ENCODE data around the gene UCHL1. TPM values are rescaled to one million over a fixed set of nuclear protein-coding genes. Genes with fewer than 3 reads are reported as not detected.
A peak's percentile ranks its signal among the peaks of the same experiment; 100 is the strongest.

UCHL1 gene
- total RNA-seq (under 1 TPM; 0.75 to 0.83 TPM), polyA plus RNA-seq (not detected)

DNA sequence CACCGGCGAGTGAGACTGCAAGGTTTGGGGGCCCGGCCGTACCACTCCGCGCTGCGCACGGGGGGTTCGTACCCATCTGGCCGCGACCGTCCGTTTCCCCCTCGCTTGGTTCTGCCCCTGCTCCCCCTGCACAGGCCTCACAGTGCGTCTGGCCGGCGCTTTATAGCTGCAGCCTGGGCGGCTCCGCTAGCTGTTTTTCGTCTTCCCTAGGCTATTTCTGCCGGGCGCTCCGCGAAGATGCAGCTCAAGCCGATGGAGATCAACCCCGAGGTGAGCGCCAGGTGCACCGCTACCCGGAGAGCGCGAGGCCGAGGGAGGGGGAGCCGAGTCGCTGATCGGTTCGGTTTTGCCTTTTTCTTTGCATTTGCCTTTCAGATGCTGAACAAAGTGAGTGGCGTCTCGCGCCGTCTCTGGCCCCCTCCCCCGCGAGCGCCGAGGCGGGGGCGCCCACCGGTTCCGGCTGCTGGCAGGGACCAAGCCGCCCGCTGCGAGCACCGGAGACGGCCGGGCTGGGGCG, at the start of gene UCHL1:
TSS of gene UCHL1 (plus strand) at position 189 of the 517 bp plus-strand sequence. CDS start at position 238, 49 bp downstream.
- peaks cover 0 to 4% (median 3%) of the 10 kb centered on the region in 5 donors for H3K9me3 Mint-ChIP-seq
- peaks cover 23 to 43% of the 10 kb centered on the region in 2 donors for H3K27me3 Mint-ChIP-seq
- no peaks in the 10 kb centered on the region for H3K36me3 ChIP-seq (ENCODE audit: insufficient read depth, low read length)
- peaks cover 0 to 3% (median 2%) of the 10 kb centered on the region in 3 donors for H3K36me3 Mint-ChIP-seq
- no peak for DNase-seq
- CTCF ChIA-PET = no interaction called here
- peak within 1 kb of the TSS in 2 of 8 donors; percentile 67 to 87 for H3K27ac Mint-ChIP-seq
- no peaks in the 10 kb centered on the region for H3K27me3 ChIP-seq (ENCODE audit: insufficient read depth, low read length, poor library complexity, severe bottlenecking)
- no peaks in the 10 kb centered on the region for H3K4me1 ChIP-seq (ENCODE audit: insufficient read depth, low read length)
- POLR2A ChIA-PET = no interaction called here
- no peak within 1 kb of the TSS for H3K27ac ChIP-seq (ENCODE audit: low read depth, low read length)
- peak within 1 kb of the TSS in 5 of 7 donors; percentile 38 to 61 (median 59) for H3K4me3 Mint-ChIP-seq
- H3K4me3 ChIP-seq (ENCODE audit: low read length) = no peak within 1 kb of the TSS
- peaks cover 6 to 16% (median 11%) of the 10 kb centered on the region in 3 donors for H3K4me1 Mint-ChIP-seq
- no peaks in the 10 kb centered on the region for H3K9me3 ChIP-seq (ENCODE audit: low read length)

- ChIA-PET CTCF (interaction anchor here (0.9 kb wide), 1 partner anchor 9 kb away, joined by 3 read pairs; no protein-coding TSS in a partner anchor), POLR2A (no interaction called here)
- Mint-ChIP-seq H3K4me3 (no peak overlapping the region), H3K4me1 (no peaks in the 10 kb centered on the region), H3K27ac (no peak overlapping the region), H3K9me3 (peaks cover 0 to 6% (median 1%) of the 10 kb centered on the region in 5 donors), H3K36me3 (peaks cover 0 to 1% (median 0%) of the 10 kb centered on the region in 3 donors), H3K27me3 (peaks cover 6 to 19% of the 10 kb centered on the region in 2 donors)
- no peaks in the 10 kb centered on the region for H3K9me3 ChIP-seq (ENCODE audit: low read length)
- no peaks in the 10 kb centered on the region for H3K4me1 ChIP-seq (ENCODE audit: insufficient read depth, low read length)
- no peaks in the 10 kb centered on the region for H3K27me3 ChIP-seq (ENCODE audit: insufficient read depth, low read length, poor library complexity, severe bottlenecking)
- H3K27ac ChIP-seq (ENCODE audit: low read depth, low read length) = no peak overlapping the region
- no peak for DNase-seq
- no peak overlapping the region for H3K4me3 ChIP-seq (ENCODE audit: low read length)
- no peaks in the 10 kb centered on the region for H3K36me3 ChIP-seq (ENCODE audit: insufficient read depth, low read length)
Measured at GRCh38 chr4:41207291-41207831, 49.4 kb upstream of the UCHL1 start.

DNA sequence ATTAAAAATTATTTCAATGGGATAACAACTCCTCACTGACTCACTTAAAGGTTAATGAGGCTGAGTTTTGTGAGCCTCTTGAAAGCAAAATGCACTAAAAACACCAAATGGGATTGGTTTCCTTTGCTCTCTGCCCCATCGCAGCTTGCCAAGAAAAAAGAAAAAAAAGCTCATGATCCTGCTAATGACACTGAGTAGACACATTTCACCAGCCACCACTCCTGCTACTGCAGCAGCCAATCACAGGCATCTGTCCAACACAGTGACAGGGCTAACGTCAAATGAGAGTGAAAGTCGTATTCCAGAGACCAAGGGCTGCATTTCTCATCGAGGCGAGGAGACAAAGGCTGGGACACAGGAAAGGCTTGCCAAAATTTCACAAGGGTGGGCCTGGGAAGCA, 47.5 kb upstream of the UCHL1 start:
- ChIA-PET POLR2A (no interaction called here), CTCF (no interaction called here)
- no peaks in the 10 kb centered on the region for H3K9me3 ChIP-seq (ENCODE audit: low read length)
- no peak for DNase-seq
- no peaks in the 10 kb centered on the region for H3K36me3 ChIP-seq (ENCODE audit: insufficient read depth, low read length)
- H3K27ac Mint-ChIP-seq = no peak overlapping the region
- no peaks in the 10 kb centered on the region for H3K4me1 ChIP-seq (ENCODE audit: insufficient read depth, low read length)
- H3K27me3 ChIP-seq (ENCODE audit: insufficient read depth, low read length, poor library complexity, severe bottlenecking) = peaks cover 6% of the 10 kb centered on the region
- peaks cover 0 to 1% (median 0%) of the 10 kb centered on the region in 3 donors for H3K36me3 Mint-ChIP-seq
- peaks cover 20 to 28% of the 10 kb centered on the region in 2 donors for H3K27me3 Mint-ChIP-seq
- H3K9me3 Mint-ChIP-seq = peaks cover 0 to 4% (median 2%) of the 10 kb centered on the region in 5 donors
- peaks cover 3 to 11% (median 11%) of the 10 kb centered on the region in 3 donors for H3K4me1 Mint-ChIP-seq
- H3K4me3 Mint-ChIP-seq = no peak overlapping the region
- H3K27ac ChIP-seq (ENCODE audit: low read depth, low read length) = no peak overlapping the region
- no peak overlapping the region for H3K4me3 ChIP-seq (ENCODE audit: low read length)

DNA sequence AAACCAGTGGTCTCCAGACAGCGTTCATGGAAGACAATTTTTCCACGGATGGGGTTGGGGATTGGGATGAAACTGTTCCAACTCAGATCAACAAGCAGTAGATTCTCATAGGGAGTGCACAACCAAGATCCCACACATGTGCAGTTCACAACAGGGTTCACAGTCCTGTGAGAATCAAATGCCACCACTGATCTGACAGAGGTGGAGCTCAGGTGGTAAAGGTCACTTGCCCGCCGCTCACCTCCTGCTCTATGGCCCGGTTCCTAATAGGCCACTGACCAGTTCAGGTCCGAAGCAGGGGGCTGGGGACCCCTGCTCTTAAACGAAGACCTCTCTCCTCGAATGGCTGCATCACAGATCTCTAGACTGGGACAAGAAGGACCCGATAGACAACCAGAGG, 46.8 kb upstream of the UCHL1 start:
- ChIA-PET CTCF (no interaction called here), POLR2A (no interaction called here)
- H3K4me1 ChIP-seq (ENCODE audit: insufficient read depth, low read length) = no peaks in the 10 kb centered on the region
- H3K27ac ChIP-seq (ENCODE audit: low read depth, low read length) = no peak overlapping the region
- no peaks in the 10 kb centered on the region for H3K36me3 ChIP-seq (ENCODE audit: insufficient read depth, low read length)
- H3K4me3 Mint-ChIP-seq = no peak overlapping the region
- no peak for DNase-seq
- no peak overlapping the region for H3K4me3 ChIP-seq (ENCODE audit: low read length)
- no peak overlapping the region for H3K27ac Mint-ChIP-seq
- no peaks in the 10 kb centered on the region for H3K9me3 ChIP-seq (ENCODE audit: low read length)
- peaks cover 20 to 30% of the 10 kb centered on the region in 2 donors for H3K27me3 Mint-ChIP-seq
- H3K36me3 Mint-ChIP-seq = peaks cover 0 to 1% (median 0%) of the 10 kb centered on the region in 3 donors
- peaks cover 4 to 14% (median 14%) of the 10 kb centered on the region in 3 donors for H3K4me1 Mint-ChIP-seq
- H3K9me3 Mint-ChIP-seq = peaks cover 0 to 4% (median 2%) of the 10 kb centered on the region in 5 donors
- H3K27me3 ChIP-seq (ENCODE audit: insufficient read depth, low read length, poor library complexity, severe bottlenecking) = peaks cover 6% of the 10 kb centered on the region

DNA sequence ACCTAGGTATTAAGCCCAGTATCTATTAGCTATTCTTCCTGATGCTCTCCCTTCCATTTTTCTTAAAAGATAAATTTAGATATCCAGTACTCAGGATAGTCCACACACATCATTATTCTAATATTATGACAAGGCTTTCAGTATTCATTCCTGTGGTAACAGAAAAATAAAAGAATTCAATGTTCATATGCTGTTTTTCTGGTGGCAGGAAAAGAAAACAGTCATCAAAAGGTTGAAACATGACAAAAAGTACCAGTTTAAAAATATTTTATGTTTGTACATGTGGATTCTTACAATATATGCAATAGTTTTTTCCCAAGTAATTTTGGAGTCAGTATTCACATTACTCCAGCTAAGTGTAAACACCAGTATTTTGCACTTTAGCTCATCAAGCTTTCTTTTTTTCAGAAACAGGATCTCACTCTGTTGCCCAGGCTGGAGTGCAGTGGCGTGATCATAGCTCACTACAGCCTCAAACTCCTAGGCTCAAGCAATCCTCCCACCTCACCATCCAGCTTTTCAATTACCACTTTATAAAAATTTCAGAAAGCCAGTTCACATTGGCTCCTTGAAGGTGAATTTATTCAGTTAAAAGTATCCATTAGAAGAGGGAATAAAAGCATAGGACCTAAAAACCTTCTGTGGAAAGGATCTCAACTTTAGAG, 44.6 kb upstream of the UCHL1 start:
- CTCF ChIA-PET = no interaction called here
- Mint-ChIP-seq H3K27ac (no peak overlapping the region), H3K4me1 (peaks cover 15 to 32% (median 28%) of the 10 kb centered on the region in 3 donors), H3K9me3 (peaks cover 0 to 8% (median 2%) of the 10 kb centered on the region in 5 donors), H3K4me3 (peak overlapping the region in 2 of 7 donors; percentile 16 to 37), H3K27me3 (peaks cover 38 to 47% of the 10 kb centered on the region in 2 donors), H3K36me3 (peaks cover 0 to 4% (median 0%) of the 10 kb centered on the region in 3 donors)
- no peak overlapping the region for H3K27ac ChIP-seq (ENCODE audit: low read depth, low read length)
- H3K4me3 ChIP-seq (ENCODE audit: low read length) = no peak overlapping the region
- no peak for DNase-seq
- peaks cover 11% of the 10 kb centered on the region for H3K27me3 ChIP-seq (ENCODE audit: insufficient read depth, low read length, poor library complexity, severe bottlenecking)
- H3K4me1 ChIP-seq (ENCODE audit: insufficient read depth, low read length) = no peaks in the 10 kb centered on the region
- H3K9me3 ChIP-seq (ENCODE audit: low read length) = no peaks in the 10 kb centered on the region
- POLR2A ChIA-PET = no interaction called here
- no peaks in the 10 kb centered on the region for H3K36me3 ChIP-seq (ENCODE audit: insufficient read depth, low read length)

GRCh38 chr4:41212616-41213203, 44.0 kb upstream of the UCHL1 start:
- ChIA-PET POLR2A (no interaction called here), CTCF (no interaction called here)
- H3K9me3 Mint-ChIP-seq = peaks cover 0 to 9% (median 2%) of the 10 kb centered on the region in 5 donors
- H3K4me3 Mint-ChIP-seq = peak overlapping the region in 3 of 7 donors; percentile 16 to 37 (median 37)
- H3K4me1 ChIP-seq (ENCODE audit: insufficient read depth, low read length) = no peaks in the 10 kb centered on the region
- H3K9me3 ChIP-seq (ENCODE audit: low read length) = no peaks in the 10 kb centered on the region
- no peak overlapping the region for H3K27ac ChIP-seq (ENCODE audit: low read depth, low read length)
- H3K36me3 Mint-ChIP-seq = peaks cover 0 to 5% (median 0%) of the 10 kb centered on the region in 3 donors
- peaks cover 11% of the 10 kb centered on the region for H3K27me3 ChIP-seq (ENCODE audit: insufficient read depth, low read length, poor library complexity, severe bottlenecking)
- DNase-seq = no peak
- H3K4me1 Mint-ChIP-seq = peaks cover 15 to 33% (median 29%) of the 10 kb centered on the region in 3 donors
- no peaks in the 10 kb centered on the region for H3K36me3 ChIP-seq (ENCODE audit: insufficient read depth, low read length)
- H3K27me3 Mint-ChIP-seq = peaks cover 44 to 53% of the 10 kb centered on the region in 2 donors
- H3K4me3 ChIP-seq (ENCODE audit: low read length) = no peak overlapping the region
- H3K27ac Mint-ChIP-seq = no peak overlapping the region

- Mint-ChIP-seq H3K27me3 (peaks cover 47 to 56% of the 10 kb centered on the region in 2 donors), H3K4me3 (peak overlapping the region in 5 of 7 donors; percentile 37 to 63 (median 48)), H3K4me1 (peaks cover 15 to 33% (median 29%) of the 10 kb centered on the region in 3 donors), H3K36me3 (peaks cover 0 to 5% (median 0%) of the 10 kb centered on the region in 3 donors), H3K27ac (no peak overlapping the region), H3K9me3 (peaks cover 0 to 8% (median 2%) of the 10 kb centered on the region in 5 donors)
- ChIA-PET CTCF (no interaction called here), POLR2A (no interaction called here)
- H3K27me3 ChIP-seq (ENCODE audit: insufficient read depth, low read length, poor library complexity, severe bottlenecking) = peaks cover 11% of the 10 kb centered on the region
- H3K4me3 ChIP-seq (ENCODE audit: low read length) = no peak overlapping the region
- no peak overlapping the region for H3K27ac ChIP-seq (ENCODE audit: low read depth, low read length)
- no peaks in the 10 kb centered on the region for H3K4me1 ChIP-seq (ENCODE audit: insufficient read depth, low read length)
- H3K36me3 ChIP-seq (ENCODE audit: insufficient read depth, low read length) = no peaks in the 10 kb centered on the region
- H3K9me3 ChIP-seq (ENCODE audit: low read length) = no peaks in the 10 kb centered on the region
- DNase-seq = no peak
Measured at GRCh38 chr4:41213625-41214135, 43.0 kb upstream of the UCHL1 start.
